Mononuclear cell (primary cell): ENCODE data around the gene ZNF362. TPM values are rescaled to one million over a fixed set of nuclear protein-coding genes. Genes with fewer than 3 reads are reported as not detected.
"Not testable (repeated sequence)": the region's sequence is repeated elsewhere in the genome, so short reads cannot be mapped to it uniquely, and the experiment has no call there.

Experiments
- H3K27me3 ChIP-seq: 2 replicates; pipeline ENCODE4 v1.6.0; 2011; ENCODE audit warnings: low read length, control low read depth; ENCODE audit not compliant: insufficient read depth
- H3K4me1 ChIP-seq: 2 replicates; pipeline ENCODE4 v1.5.1; 2011; ENCODE audit warnings: mild to moderate bottlenecking, low read length, control low read depth; ENCODE audit not compliant: insufficient read depth
- H3K4me3 ChIP-seq: 2 replicates; pipeline ENCODE4 v1.5.1; 2011; ENCODE audit warnings: mild to moderate bottlenecking, low read length, moderate library complexity
- H3K9me3 ChIP-seq: 2 replicates; pipeline ENCODE4 v1.5.1; 2011; ENCODE audit warnings: low read depth, mild to moderate bottlenecking, control low read depth, low read length
- total RNA-seq: library from RNA; depleted of rRNA; stranded (reverse); fragments of >200 nt; gene quantifications from one replicate; pipeline ENCODE4 v1.2.3, GENCODE V29; 2012

The ZNF362 gene
- total RNA-seq, 1 donor: 11.8 TPM

- Histone ChIP-seq H3K4me3 (no peak overlapping the region), H3K27me3 (no peaks in the 10 kb centered on the region), H3K9me3 (no peaks in the 10 kb centered on the region), H3K4me1 (no peaks in the 10 kb centered on the region)
Measured at GRCh38 chr1:33236498-33236897, 19.8 kb upstream of the ZNF362 start.

- H3K4me3 ChIP-seq: no peak overlapping the region
Measured at GRCh38 chr1:33237579-33237978, 18.7 kb upstream of the ZNF362 start.

GRCh38 chr1:33238194-33238724 lies 18.0 kb upstream of the ZNF362 start:
- not testable (repeated sequence) for H3K4me1 ChIP-seq, H3K4me3 ChIP-seq, H3K9me3 ChIP-seq, H3K27me3 ChIP-seq

More at GRCh38 chr1:33237579-33237978, 18.7 kb upstream of the ZNF362 start:
- Histone ChIP-seq H3K27me3 (no peaks in the 10 kb centered on the region), H3K9me3 (no peaks in the 10 kb centered on the region), H3K4me1 (no peaks in the 10 kb centered on the region)

- H3K4me3 ChIP-seq: not testable (repeated sequence)
Measured at GRCh38 chr1:33239410-33239809, 16.9 kb upstream of the ZNF362 start.

GRCh38 chr1:33241866-33242265 lies 14.4 kb upstream of the ZNF362 start:
- Histone ChIP-seq H3K4me3 (no peak overlapping the region), H3K27me3 (no peaks in the 10 kb centered on the region), H3K9me3 (no peaks in the 10 kb centered on the region), H3K4me1 (no peaks in the 10 kb centered on the region)

More at GRCh38 chr1:33239410-33239809, 16.9 kb upstream of the ZNF362 start:
- H3K9me3 ChIP-seq, H3K27me3 ChIP-seq, H3K4me1 ChIP-seq: not testable (repeated sequence)

GRCh38 chr1:33242652-33243051 lies 13.6 kb upstream of the ZNF362 start:
- Histone ChIP-seq H3K4me3 (no peak overlapping the region), H3K9me3 (no peaks in the 10 kb centered on the region), H3K4me1 (no peaks in the 10 kb centered on the region), H3K27me3 (no peaks in the 10 kb centered on the region)

- H3K4me1 ChIP-seq: no peaks in the 10 kb centered on the region
- H3K4me3 ChIP-seq: no peak overlapping the region
- H3K27me3 ChIP-seq: no peaks in the 10 kb centered on the region
- no peaks in the 10 kb centered on the region for H3K9me3 ChIP-seq
Measured at GRCh38 chr1:33244143-33244808, 12.0 kb upstream of the ZNF362 start.

- Histone ChIP-seq H3K27me3 (no peaks in the 10 kb centered on the region), H3K4me1 (no peaks in the 10 kb centered on the region), H3K9me3 (no peaks in the 10 kb centered on the region), H3K4me3 (no peak overlapping the region)
Measured at GRCh38 chr1:33244809-33245186, 11.5 kb upstream of the ZNF362 start.

- Histone ChIP-seq H3K4me1 (no peaks in the 10 kb centered on the region), H3K4me3 (no peak overlapping the region), H3K9me3 (no peaks in the 10 kb centered on the region), H3K27me3 (peaks cover 2% of the 10 kb centered on the region)
Measured at GRCh38 chr1:33246171-33246570, 10.1 kb upstream of the ZNF362 start.

GRCh38 chr1:33247545-33247944 lies 8.7 kb upstream of the ZNF362 start:
- Histone ChIP-seq H3K4me1 (no peaks in the 10 kb centered on the region), H3K9me3 (no peaks in the 10 kb centered on the region), H3K4me3 (no peak overlapping the region), H3K27me3 (peaks cover 2% of the 10 kb centered on the region)

GRCh38 chr1:33248244-33248643 lies 8.0 kb upstream of the ZNF362 start:
- H3K9me3 ChIP-seq: no peaks in the 10 kb centered on the region
- peaks cover 2% of the 10 kb centered on the region for H3K27me3 ChIP-seq
- H3K4me1 ChIP-seq: no peaks in the 10 kb centered on the region
- no peak overlapping the region for H3K4me3 ChIP-seq

GRCh38 chr1:33249422-33249821 lies 6.9 kb upstream of the ZNF362 start:
- no peaks in the 10 kb centered on the region for H3K4me1 ChIP-seq
- no peak overlapping the region for H3K4me3 ChIP-seq
- H3K27me3 ChIP-seq: peaks cover 2% of the 10 kb centered on the region
- no peaks in the 10 kb centered on the region for H3K9me3 ChIP-seq

- H3K4me3 ChIP-seq: no peak overlapping the region
- peaks cover 3% of the 10 kb centered on the region for H3K4me1 ChIP-seq
- H3K9me3 ChIP-seq: no peaks in the 10 kb centered on the region
- peaks cover 2% of the 10 kb centered on the region for H3K27me3 ChIP-seq
Measured at GRCh38 chr1:33250217-33250616, 6.1 kb upstream of the ZNF362 start.

- Histone ChIP-seq H3K4me3 (no peak overlapping the region), H3K9me3 (no peaks in the 10 kb centered on the region), H3K4me1 (peaks cover 8% of the 10 kb centered on the region), H3K27me3 (peaks cover 2% of the 10 kb centered on the region)
Measured at GRCh38 chr1:33250724-33251123, 5.6 kb upstream of the ZNF362 start.

- Histone ChIP-seq H3K4me1 (peaks cover 28% of the 10 kb centered on the region), H3K4me3 (no peak overlapping the region), H3K9me3 (no peaks in the 10 kb centered on the region), H3K27me3 (peaks cover 2% of the 10 kb centered on the region)
Measured at GRCh38 chr1:33254491-33254890, 1.8 kb upstream of the ZNF362 start.
